HG03565 (cell line): ENCODE data around the gene ZNF565.
"Not testable (repeated sequence)": the region's sequence is repeated elsewhere in the genome, so short reads cannot be mapped to it uniquely, and the experiment has no call there.

Experiments used
- ATAC-seq: cut with Tn5 transposase; IDR thresholded peaks from one replicate; pipeline ENCODE4 v1.9.1; 2021; ENCODE audit warnings: mild to moderate bottlenecking, moderate library complexity; ENCODE audit not compliant: unreplicated experiment

The ZNF565 gene

DNA sequence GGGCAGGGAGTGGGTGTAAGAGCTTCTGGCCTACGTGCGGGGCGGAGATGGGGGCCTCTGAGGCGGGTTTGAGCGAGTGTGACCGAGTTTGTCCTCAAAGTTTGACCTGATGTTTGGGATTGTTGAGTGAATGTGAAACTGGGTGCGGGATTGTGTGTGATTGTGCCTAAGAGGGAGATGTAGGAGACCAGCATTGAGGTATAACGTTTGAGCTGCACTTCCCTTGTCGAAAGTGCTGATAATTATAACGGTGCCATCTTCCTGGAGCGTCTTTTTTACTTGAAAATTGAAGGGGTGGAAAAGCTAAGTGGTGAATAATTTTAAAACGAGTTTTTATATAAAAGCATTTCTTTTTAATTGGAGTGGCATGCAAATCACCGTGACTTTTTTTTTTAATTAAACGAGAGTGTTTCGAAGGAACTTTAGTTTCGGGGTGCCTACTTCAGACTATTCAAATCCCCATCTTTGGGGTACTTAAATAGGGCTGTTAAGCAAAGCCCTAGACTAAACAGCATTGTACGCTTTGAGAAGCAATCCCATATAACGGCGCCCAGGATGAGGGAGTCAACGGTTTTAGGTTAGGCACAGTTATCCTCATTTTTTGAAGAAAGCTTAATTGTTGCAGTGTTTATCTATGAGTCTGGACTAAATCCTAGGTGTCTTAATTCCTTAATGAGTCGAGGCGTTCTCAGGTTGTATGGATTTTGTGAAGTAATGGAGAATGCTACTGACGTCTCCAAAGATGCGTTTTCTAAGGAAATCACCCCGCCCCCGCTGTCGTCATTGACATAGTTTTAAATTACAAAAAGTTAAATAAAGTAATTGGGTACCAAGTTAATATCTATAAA lies 1.0 kb upstream of the ZNF565 start:
- peak; percentile 0 for ATAC-seq

- no peak for ATAC-seq
These were observed 1.6 kb downstream of the ZNF565 start for GRCh38 chr19:36212895-36213294.

GRCh38 chr19:36210497-36210896 lies 4.0 kb downstream of the ZNF565 start:
- no peak for ATAC-seq

DNA sequence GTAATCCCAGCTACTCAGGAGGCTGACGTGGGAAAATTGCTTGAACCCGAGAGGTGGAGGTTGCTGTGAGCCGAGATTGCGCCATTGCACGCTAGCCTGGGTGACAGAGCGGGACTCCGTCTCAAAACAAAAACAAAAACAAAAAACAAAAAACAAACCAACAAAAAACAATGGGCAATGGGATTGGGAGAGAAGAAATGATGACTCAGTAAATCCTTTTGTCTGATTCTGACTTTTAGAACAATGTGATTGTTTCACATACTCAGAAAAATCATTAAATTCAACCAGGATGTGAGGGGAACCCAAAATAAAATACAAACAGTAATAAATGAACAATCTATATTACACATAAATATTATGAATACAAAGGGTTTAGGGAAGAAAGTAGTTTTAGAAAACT lies 5.1 kb downstream of the ZNF565 start:
- no peak for ATAC-seq

DNA sequence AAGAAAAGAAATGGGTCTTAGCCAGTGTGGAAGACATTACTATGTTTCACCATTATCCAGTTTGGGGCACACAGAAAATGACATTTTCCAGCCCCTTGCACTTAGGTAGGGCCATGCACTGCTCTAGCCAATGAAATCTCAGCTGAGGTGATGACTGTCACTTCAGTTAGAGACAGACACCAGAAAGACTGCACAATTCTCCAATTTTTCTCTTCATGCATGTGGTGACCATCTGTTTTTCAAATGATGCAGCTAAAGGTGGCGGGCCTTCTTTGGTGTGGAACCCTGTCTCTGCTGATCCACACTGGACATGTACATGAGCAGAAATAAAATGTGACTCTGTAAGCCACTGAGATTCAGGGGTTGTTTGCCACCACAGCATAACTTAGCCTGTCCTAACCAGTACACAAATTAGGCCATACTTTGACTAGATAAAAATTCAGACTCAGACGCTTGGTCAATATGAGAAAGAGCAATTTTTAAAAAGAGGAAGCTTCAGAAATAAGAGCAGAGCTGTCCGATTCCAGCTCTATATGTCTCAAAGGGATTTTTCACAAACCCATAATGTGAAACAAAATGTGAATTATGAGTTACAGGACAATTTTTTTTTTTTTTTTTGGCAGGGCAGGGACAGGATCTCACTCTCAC lies 6.7 kb downstream of the ZNF565 start:
- ATAC-seq = peak; percentile 52

DNA sequence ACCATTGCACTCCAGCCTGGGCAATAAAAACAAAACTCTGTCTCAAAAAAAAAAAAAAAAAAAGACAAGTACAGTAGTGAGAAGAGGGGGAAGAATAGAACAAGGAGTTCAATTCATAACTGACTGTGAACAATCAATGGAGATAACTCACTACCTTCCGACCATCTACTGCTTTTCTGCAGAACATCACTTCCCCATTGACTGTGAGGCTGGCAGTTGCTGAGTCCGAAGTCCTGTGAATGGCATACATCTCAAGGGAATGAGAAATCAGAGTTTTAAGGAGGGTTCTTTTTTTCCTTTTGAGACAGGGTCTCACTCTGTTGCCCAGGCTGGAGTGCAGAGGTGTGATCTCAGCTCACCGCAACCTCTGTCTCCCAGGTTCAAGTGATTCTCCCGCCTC lies 11.2 kb downstream of the ZNF565 start:
- no peak for ATAC-seq

DNA sequence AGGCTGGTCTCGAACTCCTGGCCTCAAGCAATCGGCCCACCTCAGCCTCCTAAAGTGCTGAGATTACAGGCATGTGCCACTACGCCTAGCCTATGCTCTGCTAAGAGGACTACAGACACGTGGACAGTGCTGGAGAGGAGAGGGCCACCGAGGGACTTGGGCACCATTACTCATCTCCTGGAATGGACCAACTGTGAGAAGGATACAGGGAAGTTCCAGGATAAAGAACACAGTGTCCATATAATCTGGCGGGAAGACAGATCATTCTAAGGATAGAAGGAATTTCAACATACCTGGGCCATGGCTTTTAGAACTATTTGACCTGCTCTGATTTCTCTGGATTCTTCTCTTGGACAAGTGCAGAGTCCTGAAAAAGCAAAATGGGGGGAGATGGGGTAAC lies 12.8 kb downstream of the ZNF565 start:
- ATAC-seq = no peak

DNA sequence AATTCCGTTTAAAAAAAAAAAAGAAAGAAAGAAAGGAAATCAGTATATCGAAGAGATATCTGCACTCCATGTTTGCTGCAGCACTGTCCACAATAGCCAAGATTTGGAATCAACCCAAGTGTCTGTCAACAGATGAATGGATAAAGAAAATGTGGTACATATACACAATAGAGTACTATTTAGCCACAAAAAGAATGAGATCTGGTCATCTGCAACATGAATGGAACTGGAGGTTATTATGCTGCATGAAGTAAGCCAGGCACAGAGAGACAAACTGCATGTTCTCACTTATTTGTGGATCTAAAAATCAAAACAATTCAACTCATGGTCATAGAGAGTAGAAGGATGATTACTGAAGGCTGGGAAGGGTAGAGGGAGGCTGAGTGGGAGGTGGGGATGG lies 16.3 kb downstream of the ZNF565 start:
- ATAC-seq = no peak

DNA sequence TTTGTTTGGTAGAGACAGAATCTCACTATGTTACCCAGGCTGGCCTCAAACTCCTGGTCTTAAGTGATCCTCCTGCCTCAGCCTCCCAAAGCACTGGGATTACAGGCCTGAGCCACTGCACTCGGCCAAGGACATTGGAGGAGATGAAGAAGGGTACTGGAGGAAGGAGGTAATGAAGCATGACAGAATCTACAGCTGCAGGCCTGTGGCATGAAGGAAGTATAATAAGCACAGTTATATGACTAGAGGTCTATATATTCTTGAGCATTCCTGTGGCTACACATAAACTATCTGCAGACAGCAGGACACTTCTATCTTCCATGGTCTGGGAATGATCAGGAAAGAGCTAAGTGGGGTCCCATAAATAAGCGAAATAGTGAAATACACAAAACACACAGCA lies 18.2 kb downstream of the ZNF565 start:
- no peak for ATAC-seq

DNA sequence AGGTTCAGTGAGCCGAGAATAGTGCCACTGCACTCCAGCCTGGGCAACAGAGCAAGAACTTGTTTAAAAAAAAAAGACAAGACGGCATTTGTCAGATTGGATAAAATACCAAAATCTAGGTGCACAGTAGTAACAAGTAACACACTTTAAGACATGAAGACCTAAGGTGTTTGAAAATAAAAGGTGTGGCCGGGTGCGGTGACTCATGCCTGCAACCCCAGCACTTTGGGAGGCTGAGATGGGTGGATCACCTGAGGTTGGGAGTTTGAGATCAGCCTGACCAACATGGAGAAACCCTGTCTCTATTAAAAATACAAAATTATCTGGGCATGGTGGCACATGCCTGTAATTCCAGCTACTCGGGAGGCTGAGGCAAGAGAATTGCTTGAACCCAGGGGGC lies 27.7 kb downstream of the ZNF565 start:
- not testable (repeated sequence) for ATAC-seq

GRCh38 chr19:36183245-36183628 lies 31.2 kb downstream of the ZNF565 start:
- no peak for ATAC-seq

GRCh38 chr19:36182612-36183244 lies 31.7 kb downstream of the ZNF565 start:
- ATAC-seq = no peak

GRCh38 chr19:36179077-36179476 lies 35.4 kb downstream of the ZNF565 start:
- not testable (repeated sequence) for ATAC-seq

DNA sequence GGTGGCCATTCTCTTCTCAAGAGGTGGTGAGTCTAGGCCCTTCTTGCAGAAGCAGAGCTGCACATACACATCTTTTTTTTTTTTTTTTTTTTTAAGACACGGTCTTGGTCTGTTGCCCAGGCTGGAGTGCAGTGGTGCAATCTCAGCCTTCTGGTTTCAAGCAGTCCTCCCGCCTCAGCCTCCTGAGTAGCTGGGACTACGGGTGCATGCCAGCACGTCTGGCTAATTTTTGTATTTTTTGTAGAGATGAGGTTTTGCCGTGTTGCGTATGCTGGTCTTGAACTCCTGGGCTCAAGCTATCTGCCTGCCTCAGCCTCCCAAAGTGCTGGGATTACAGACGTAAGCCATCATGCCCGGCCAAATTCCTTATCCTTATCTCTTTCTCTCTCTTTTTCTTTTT lies 40.6 kb downstream of the ZNF565 start:
- not testable (repeated sequence) for ATAC-seq

- no peak for ATAC-seq
These were observed 41.6 kb downstream of the ZNF565 start for GRCh38 chr19:36172852-36173251.

DNA sequence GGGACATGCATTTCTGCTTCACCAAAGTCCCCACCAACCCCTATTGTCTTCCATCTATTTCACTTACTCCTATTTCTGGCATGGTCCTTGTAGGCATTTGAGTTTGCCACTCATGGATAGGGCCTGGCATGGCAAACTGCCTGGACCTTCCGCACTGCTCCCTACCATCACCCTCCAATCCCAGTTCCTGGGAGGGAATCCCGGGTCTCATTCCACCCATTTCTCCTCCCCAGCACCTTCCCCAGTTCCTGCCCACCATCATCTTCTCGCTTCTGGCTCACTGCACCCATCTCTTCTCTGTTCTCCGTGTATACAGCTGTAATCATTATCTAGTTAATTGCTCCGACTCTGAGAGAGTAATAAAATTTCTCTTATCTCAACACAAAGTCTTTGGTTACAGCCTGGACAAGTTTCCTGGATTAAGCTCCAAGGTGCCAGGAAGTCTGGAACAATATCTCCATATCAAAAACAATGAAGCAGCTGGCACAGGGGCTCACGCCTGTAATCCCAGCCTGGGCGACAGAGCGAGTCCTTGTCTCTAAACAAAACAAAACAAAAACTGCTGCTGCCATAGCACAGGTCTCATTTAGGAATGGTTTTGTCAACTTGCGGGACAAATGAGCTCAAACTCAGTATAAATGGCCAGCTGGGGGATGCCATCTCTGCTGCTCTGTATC lies 45.2 kb downstream of the ZNF565 start:
- ATAC-seq = no peak

DNA sequence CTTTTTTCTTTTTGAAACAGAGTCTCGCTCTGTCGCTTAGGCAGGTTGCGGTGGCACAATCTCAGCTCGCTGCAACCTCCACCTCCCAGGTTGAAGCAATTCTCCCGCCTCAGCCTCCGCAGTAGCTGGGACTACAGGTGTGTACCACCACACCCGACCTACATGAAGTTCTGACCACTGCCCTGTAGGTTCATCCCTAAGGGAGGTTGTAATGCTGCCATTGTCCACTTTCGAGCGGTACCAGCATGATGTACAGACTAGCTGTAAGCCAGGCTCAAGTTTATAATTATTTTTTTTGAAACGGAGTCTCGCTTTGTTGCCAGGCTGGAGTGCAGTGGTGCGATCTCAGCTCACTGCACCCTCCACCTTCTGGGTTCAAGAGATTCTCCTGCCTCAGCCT lies 50.7 kb downstream of the ZNF565 start:
- ATAC-seq = no peak

DNA sequence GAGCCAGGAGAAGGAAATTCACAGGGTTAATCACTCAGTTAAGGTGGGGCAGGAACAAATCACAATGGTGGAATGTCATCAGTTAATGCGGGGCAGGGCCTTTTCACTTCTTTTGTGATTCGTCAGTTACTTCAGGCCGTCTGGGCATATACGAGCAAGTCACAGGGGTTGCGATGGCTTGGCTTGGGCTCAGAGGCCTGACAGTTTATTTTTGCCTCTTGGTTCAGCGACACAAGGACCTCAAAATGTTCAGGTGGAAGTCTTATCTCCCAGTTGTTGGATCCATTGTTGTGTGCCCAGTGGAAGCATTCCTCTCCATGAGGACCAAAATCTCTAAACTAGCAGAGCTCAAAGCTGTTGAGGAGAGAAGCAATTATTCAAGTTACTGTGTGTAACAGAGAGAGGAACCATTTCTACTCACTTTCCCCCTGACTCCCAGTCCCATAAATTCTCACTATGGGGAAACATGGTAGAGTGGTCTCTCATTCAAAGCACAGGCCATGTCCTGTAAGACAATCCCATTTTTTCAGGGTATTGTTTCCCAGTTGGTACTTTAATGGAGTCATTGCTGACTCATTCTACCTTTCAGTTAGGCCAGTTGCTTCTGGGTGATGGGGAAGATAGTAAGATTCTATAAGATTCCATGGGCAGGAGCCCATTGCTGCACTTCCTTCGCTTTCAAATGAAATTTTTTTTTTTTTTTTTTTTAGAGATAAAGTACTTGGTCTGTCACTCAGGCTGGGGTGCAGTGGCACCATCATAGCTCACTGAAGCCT lies 53.5 kb downstream of the ZNF565 start:
- ATAC-seq = no peak

- ATAC-seq = no peak
These were observed 61.3 kb downstream of the ZNF565 start for GRCh38 chr19:36153126-36153525.

DNA sequence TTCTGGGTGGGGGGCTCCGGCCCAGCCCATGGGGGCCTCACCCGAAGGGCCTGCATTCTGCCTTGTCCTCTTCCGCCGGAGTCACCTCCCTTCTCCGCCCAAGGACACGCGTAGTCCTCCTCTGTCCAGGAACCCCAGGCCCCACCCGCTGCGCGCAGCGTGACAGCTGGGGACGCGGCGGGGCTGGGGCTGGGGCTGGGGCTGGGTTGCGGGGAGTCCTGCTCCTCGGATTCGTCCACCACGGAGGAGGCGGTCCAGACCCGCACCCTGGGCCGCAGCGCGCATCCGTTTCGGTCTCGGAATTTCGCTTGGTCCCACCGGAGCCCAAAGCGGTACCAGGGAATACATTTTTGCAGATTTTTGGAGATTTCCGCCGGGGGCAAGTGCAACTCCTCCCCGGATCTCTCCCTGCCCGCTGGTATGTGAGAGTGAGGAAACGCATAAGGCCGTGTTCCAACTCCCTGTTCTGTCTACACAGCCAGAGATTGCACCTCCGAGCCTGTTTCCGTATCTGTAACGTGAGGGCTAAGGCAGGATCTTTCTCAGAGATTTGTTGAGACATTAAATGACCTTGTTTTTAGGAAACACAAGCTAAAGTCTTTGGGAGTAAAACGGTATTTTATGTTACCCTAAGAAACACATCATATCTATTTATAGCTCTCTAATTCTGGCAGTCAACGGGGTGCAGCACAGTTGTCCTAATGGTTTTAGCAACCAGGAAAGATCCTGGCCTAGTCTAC lies 61.9 kb downstream of the ZNF565 start, which contains the start of gene COX7A1:
Gene COX7A1 (minus strand): TSS at position 96 of the 740 bp plus-strand sequence. CDS start 40 bp downstream, at position 56.
- ATAC-seq = no peak
